NCI-H1930 (cell line): ENCODE results near the gene RIPOR2.
A peak's percentile ranks its signal among the peaks of the same experiment; 100 is the strongest.
"Not testable (repeated sequence)": the region's sequence is repeated elsewhere in the genome, so short reads cannot be mapped to it uniquely, and the experiment has no call there.

Experiments
- DNase-seq, 2 experiments: peaks; one replicate each; lab custom pipeline; 2025; lab: John Stamatoyannopoulos, UW

The RIPOR2 gene

GRCh38 chr6:24951811-24952299 lies 16.1 kb upstream of the RIPOR2 start:
- DNase-seq, result no peak

DNA sequence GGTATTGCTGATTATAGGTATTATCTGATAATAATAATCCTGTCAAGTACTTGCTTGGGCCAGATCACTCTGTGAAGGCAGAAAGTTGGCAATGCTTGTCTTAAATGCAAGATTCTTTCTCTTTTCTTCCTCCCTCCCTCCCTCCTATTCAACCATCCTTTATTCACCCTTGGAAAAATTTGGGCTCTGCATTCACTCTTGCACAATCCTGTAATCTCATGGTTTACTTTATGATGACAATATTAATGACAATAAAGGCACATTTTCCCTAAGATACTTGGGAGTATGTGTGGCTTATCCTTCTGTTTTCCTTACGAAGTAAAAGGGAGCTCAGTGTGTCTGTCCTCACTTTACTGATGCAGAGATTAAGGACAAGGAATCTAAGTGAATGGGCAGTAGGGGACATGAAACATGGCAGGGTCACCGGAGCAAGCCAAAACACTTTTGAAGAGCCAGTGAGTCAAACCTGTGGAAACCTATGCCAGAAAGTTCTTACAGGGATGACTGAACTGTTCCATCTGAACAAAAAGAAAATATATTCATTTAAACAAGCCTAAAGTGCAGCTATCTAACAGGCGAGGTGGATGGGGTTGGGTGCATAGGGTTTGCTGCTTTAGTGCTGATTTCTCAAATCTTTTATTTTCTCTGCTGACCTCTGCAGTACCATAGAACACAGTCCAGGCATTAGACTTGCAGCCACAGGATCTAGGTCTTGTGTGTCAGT lies 14.6 kb upstream of the RIPOR2 start:
- DNase-seq, result no peak

DNA sequence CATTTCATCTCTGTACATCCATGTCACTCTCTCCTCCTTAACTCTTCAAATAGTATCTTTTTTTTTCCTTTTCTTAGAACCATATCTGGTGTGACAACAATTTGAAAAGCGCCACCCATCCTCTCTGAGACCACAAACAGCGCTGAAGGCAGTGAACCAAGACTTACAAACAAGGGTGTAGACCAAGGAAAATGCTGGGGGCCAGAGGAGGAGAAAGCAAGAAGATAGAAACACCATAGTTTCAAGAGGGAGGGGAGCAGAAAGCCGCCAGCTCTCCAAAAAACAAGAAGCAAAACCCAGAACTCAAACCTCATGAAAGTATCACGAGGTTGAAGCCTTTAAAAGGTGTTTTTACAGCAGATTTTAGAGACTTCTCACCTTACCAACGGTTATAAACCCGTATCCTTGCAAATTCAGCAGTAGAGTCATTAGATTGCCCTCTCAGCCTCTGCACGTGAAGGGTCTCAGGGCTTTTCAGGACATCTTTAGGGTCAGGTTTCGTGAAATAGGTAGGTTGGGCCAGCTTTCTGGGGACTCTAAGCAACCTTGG lies 13.3 kb upstream of the RIPOR2 start:
- no peak for DNase-seq

- DNase-seq, result not testable (repeated sequence)
Measured at GRCh38 chr6:24948261-24948660, 12.5 kb upstream of the RIPOR2 start.

GRCh38 chr6:24947636-24948035 lies 11.9 kb upstream of the RIPOR2 start:
- DNase-seq, result no peak

- DNase-seq, result no peak
Measured at GRCh38 chr6:24945054-24945453, 9.3 kb upstream of the RIPOR2 start.

DNA sequence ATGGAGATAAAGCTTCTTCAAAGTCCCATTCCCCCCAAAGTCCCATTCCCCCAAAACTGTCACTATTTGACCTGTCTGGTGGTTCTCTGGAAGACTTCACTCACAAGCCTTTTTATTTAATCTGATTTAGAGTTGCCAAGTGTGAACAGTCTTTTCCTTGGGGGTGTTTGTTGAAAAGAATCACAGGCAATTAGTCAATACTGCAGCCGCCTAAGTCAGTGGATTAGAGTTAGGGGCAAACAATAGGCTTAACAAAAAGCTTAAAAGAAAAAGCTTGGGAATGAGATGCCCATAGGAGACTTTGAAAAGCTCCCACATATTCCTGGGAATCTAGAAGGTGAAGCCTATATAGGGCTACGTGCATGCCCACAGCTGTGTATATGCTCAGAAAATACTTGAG lies 8.0 kb upstream of the RIPOR2 start:
- no peak for DNase-seq

GRCh38 chr6:24940311-24940917 lies 4.7 kb upstream of the RIPOR2 start:
- no peak for DNase-seq

DNA sequence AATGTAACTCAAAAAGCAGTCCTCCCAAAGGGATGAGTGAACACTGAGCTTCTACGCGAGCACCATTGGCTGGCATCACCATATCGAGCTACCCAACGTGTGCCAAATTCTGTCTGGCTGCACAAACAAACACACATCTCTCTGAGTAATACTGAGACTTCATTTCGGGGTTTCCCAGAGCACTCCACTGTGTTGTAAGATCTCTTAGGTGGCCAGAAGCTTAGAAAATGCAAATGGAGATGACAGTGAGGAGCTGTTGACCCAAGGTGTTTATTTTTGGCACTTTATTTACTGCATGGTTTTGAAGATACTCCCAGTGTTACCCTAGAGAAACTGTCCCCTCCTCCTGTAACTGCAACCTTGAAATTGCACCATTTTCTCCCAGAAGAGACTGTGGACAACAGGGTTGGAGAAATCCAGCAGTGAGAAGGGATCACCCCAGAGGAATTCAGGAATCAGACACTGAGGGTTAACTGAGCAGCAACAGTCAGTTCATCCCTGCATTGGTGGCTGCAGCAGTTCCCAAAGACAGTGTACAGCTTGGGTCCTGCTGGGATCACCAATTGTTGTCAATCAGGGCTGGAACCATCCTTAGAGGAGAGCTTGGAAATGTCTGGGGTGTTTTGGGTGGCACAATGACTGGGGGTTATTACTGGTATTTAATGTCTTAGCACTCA lies 1.0 kb upstream of the RIPOR2 start:
- no peak for DNase-seq

DNA sequence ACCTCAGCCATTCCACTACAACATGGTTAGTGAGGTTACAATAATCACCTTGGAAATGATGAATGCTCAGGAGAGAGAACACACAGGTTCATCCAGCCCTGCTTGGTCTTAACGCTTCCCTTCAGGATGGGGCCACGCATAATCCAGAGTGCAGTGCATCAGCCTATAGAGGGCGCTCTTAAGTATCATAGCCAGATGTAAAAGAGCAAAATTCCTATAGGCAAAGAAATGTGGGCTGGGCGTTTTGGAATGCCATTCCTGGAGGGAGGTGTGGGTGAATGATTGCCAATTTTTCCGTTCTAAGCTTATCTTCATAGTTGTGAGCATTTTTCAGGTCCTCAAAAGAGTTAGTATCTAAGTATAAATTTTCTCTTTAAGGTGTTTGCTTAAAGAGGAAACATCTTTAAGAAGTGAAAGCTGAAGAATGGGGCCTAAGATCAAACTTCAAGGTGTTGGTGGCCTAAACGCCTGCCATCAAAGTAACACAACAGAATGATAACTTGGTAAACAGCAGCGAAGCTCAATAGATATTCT lies 1.8 kb downstream of the RIPOR2 start:
- peak in 1 of 2 experiments; percentile 35 for DNase-seq

DNA sequence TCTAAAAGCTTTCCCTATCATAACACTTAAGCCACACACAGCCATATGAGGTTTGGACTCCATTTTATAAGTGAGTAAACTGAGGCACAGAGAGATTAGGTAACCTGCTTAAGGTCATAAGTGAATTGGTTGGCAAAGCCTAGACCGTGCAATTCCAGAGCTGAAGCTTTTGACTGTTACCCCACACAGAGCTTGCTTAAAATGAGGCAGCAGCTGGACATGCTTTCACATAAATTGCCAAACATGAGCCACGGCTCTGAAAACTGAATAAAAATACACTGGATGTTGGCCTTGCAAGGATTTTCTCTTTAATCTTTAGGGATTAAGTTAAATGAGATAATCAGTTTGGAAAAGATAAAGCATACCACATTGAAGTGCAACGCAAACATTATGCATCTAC lies 2.5 kb downstream of the RIPOR2 start:
- no peak for DNase-seq

DNA sequence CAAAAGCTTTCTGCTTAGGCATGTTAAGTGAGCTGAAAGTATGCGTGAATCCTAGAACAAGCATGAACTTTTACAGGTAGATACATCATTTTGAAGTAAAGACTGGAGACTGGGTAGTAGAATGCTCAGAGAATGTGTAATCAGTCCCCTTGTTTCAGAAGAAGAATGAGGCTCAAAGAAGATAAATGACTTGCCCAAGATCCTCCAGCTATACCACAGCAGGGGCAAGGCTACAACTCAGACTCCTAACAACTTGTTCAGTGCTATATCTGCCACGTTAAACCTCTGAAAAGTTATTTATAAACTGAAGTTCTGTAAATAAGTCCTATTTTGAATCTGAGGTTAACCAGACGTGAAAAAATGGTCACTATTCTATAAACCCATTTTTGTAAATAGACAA lies 2.9 kb downstream of the RIPOR2 start:
- no peak for DNase-seq

- no peak for DNase-seq
Measured at GRCh38 chr6:24931718-24932691, 3.8 kb downstream of the RIPOR2 start.

DNA sequence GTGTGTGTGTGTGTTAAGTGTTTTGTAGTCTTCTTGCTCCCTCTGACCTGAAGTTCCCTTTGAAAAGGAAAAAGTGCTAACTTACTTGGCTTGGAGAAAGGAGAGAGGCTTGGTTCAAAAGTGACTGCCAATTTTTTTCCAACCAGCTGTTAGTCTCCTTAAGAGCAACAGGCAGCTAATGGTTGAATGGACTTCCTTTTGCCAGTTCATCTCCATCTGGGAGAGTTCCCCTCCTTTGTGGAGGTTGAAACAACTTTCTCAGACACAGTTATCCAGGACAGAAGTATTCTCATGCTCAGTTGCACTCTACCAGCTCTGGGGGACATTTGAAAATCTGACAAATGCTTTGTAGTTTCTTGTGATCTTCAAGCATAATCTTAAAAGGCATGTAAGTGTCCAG lies 4.5 kb downstream of the RIPOR2 start:
- no peak for DNase-seq

DNA sequence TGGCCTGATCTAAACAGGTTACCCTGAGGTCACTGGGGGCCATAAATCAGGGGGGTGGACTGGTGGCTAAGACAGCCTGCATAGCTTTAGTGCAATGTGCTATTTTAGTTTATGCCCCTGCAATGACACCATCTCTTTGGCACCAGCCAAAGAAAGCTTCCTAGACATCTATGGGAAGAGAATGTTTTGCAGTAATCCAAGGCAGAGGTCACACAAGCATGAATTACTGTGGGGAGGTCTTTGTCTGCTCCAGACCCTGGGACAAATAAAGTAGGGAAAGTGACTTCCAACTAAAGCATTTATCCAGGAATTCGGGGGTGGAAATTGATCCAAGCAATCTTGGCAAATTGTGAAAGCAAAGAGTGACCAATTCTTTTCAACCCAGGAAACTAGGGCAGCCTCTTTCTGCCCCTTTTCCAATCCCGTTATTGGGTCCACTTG lies 5.3 kb downstream of the RIPOR2 start:
- DNase-seq, result no peak

DNA sequence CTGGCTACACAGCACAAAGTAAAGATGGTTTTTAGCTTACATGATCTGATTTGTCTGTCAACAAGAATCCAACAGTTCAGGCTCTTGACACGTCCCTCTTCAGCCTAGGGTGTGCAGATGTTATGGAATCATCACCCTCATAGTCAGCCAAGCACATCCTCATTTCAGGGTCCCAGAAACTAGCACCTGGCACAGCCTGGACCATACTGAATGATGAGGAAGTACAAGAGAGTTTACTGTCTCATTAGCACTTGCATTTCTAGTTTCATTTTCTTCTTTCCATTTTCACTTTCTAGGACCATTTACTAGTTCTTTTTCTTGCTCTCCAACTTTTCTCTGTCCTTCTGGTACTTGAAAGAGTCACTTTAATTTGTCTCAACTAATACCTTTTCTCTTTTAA lies 6.5 kb downstream of the RIPOR2 start:
- DNase-seq, result no peak

DNA sequence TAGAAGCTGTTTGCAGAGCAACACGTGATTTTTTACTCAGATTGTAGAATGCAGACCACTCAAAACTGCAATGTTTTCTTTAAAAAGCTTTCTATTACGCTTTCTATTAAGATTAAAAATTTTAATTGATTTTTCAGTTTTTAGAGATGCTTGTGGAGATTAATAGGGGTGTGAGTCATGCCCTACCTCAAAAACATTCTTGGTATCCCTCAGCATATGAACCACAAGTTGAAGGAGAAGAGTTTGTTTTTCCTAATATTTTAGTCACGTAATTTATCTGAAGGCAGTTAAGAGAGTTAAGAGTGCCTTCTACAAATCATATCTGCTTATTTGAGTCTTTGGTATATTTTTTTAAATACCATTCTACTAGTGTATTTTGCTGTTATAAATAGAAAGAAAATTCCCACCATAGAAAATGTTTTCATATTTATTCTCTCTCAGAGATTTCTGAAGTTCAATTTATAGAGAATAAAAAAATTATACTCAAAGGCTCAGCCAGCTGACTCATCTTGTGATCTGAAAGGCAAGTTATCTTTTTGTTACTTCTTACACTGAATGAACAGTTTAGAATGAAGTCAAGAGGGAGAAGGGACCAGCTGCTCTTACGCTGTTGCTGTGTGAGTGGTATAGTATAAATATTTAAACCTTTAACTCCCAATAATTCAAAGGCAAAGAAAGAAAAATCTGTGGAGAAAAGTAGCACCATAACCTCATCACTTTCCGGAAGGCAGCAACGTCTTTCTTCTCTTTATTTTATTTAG lies 7.6 kb downstream of the RIPOR2 start:
- no peak for DNase-seq

DNA sequence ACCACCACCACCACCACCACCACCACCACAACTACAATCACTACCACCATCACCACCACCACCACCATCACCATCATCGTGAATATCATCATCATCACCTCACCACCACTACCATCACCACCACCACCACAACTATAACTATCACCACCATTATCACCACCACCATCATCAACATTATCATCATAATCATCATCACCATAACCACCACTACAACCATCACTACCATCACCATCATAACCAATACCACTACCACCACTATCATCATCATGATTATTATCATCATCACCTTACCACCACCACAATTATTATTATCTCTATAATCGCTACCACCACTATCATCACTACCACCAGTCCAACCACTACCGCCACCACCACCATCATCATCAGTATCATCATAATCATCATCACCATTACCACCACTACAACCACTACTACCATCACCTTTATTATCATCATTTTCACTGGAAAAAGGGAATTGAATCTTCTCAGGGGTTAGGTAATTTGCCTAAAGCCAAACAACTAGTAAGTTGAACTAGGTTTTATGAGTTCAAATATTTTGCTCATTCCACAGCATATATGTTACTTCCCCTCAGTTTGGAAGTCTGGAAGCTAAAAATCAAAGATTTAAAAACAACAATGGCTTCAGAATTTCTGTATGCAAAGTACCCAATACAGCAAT lies 8.3 kb downstream of the RIPOR2 start:
- DNase-seq, result no peak

- not testable (repeated sequence) for DNase-seq
Measured at GRCh38 chr6:24926647-24927046, 9.1 kb downstream of the RIPOR2 start.

DNA sequence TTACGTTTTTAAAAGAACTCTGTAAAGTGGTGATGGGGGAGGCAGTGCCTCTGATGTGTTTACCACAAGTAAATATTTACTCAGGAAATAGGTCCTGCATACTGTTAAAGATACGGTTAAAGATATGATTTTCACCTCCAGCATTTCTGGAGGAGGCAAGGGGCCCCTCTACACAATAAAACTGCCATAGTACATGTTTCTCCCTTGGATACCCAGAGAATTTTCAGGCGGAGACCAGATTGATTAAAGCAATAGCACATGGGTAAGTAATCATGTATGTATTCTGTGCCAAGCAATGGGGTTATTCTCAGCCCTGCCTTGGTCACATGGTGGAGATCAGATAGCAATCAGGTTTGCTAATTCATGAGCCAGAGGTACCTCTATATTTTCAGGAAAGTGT lies 9.6 kb downstream of the RIPOR2 start:
- DNase-seq, result no peak
